ENCODE results near the gene SPDYC. TPM values are rescaled to one million over a fixed set of nuclear protein-coding genes. Genes with fewer than 3 reads are reported as not detected.

Gene SPDYC
- total and polyA plus RNA-seq, 9 of the 15 experiments (the other 6 are each of a cell fraction or from before 2014, with no cell fraction given) = 4.4 to 18.8 (median 9.2) TPM

- TF ChIP-seq RUNX1 (IDR thresholded peaks at IDR 0.05; ENCODE audit: low read depth) (0 out of 2 replicates have a peak, but pooled peaks have one; percentile 17), ZFP36 (IDR thresholded peaks at IDR 0.05; ENCODE audit: low read depth, low read length, partially characterized antibody) (no peak), CUX1 (CRISPR knock-in tag; IDR thresholded peaks at IDR 0.05) (no peak), ZNF561 (CRISPR knock-in tag; conservative IDR thresholded peaks at IDR 0.05) (no peak), HLTF (IDR thresholded peaks at IDR 0.05) (no peak), PHB (CRISPR knock-in tag; IDR thresholded peaks at IDR 0.05) (no peak), ZNF274 (IDR thresholded peaks at IDR 0.05; ENCODE audit: borderline replicate concordance, low read depth, low read length) (no peak), XRCC5 (IDR thresholded peaks at IDR 0.05; ENCODE audit: low read depth, low read length) (peak; percentile 19; the same call in 1 of the 2 replicates), MTF1 (CRISPR knock-in tag; IDR thresholded peaks at IDR 0.05; ENCODE audit: borderline replicate concordance) (no peak), ZBTB8A (IDR thresholded peaks at IDR 0.05; ENCODE audit: partially characterized antibody) (no peak), CEBPG (CRISPR knock-in tag; IDR thresholded peaks at IDR 0.05) (no peak), CEBPG (tag; conservative IDR thresholded peaks at IDR 0.05 in 1 of 2, IDR thresholded peaks at IDR 0.05 in 1 of 2) (no peak), ARID1B (IDR thresholded peaks at IDR 0.05) (no peak), SNAPC5 (CRISPR knock-in tag; IDR thresholded peaks at IDR 0.05) (no peak), ETV5 (CRISPR knock-in tag; IDR thresholded peaks at IDR 0.05; ENCODE audit: low read depth) (no peak)
- TF ChIP-seq, protein P1, sequence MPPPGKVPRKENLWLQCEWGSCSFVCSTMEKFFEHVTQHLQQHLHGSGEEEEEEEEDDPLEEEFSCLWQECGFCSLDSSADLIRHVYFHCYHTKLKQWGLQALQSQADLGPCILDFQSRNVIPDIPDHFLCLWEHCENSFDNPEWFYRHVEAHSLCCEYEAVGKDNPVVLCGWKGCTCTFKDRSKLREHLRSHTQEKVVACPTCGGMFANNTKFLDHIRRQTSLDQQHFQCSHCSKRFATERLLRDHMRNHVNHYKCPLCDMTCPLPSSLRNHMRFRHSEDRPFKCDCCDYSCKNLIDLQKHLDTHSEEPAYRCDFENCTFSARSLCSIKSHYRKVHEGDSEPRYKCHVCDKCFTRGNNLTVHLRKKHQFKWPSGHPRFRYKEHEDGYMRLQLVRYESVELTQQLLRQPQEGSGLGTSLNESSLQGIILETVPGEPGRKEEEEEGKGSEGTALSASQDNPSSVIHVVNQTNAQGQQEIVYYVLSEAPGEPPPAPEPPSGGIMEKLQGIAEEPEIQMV (tag; conservative IDR thresholded peaks at IDR 0.05; ENCODE audit: low read depth) = no peak
- TF ChIP-seq, protein P2, sequence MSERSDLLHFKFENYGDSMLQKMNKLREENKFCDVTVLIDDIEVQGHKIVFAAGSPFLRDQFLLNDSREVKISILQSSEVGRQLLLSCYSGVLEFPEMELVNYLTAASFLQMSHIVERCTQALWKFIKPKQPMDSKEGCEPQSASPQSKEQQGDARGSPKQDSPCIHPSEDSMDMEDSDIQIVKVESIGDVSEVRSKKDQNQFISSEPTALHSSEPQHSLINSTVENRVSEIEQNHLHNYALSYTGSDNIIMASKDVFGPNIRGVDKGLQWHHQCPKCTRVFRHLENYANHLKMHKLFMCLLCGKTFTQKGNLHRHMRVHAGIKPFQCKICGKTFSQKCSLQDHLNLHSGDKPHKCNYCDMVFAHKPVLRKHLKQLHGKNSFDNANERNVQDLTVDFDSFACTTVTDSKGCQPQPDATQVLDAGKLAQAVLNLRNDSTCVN (CRISPR knock-in tag; IDR thresholded peaks at IDR 0.05) = no peak
- TF ChIP-seq, protein P3, sequence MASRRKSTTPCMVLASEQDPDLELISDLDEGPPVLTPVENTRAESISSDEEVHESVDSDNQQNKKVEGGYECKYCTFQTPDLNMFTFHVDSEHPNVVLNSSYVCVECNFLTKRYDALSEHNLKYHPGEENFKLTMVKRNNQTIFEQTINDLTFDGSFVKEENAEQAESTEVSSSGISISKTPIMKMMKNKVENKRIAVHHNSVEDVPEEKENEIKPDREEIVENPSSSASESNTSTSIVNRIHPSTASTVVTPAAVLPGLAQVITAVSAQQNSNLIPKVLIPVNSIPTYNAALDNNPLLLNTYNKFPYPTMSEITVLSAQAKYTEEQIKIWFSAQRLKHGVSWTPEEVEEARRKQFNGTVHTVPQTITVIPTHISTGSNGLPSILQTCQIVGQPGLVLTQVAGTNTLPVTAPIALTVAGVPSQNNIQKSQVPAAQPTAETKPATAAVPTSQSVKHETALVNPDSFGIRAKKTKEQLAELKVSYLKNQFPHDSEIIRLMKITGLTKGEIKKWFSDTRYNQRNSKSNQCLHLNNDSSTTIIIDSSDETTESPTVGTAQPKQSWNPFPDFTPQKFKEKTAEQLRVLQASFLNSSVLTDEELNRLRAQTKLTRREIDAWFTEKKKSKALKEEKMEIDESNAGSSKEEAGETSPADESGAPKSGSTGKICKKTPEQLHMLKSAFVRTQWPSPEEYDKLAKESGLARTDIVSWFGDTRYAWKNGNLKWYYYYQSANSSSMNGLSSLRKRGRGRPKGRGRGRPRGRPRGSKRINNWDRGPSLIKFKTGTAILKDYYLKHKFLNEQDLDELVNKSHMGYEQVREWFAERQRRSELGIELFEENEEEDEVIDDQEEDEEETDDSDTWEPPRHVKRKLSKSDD (conservative IDR thresholded peaks at IDR 0.05; ENCODE audit: low read length) = no peak
Measured at GRCh38 chr11:65170058-65170534, at the start of gene SPDYC (continued).
